ENCODE data around the gene A4GALT. TPM values are rescaled to one million over a fixed set of nuclear protein-coding genes. Genes with fewer than 3 reads are reported as not detected.

The A4GALT gene
- total and polyA plus RNA-seq, 5 experiments from 2014 or later: not detected

- H3K27me3 Mint-ChIP-seq: peaks cover 10 to 42% (median 18%) of the 10 kb centered on the region in 5 donors
- peaks cover 0 to under 1% (median 0%) of the 10 kb centered on the region in 9 donors for H3K9me3 Mint-ChIP-seq
- no peak for ATAC-seq
- no peak overlapping the region for H3K4me3 Mint-ChIP-seq
- H3K4me1 Mint-ChIP-seq: peaks cover 0 to under 1% (median under 1%) of the 10 kb centered on the region in 4 donors
- DNase-seq: no peak
- no peak overlapping the region for H3K27ac Mint-ChIP-seq
- H3K36me3 Mint-ChIP-seq: peaks cover 0 to 3% (median under 1%) of the 10 kb centered on the region in 3 donors
- POLR2A ChIA-PET: no interaction called here
These were observed 6.1 kb upstream of the A4GALT start for GRCh38 chr22:42726811-42727210.

GRCh38 chr22:42725606-42726355 lies 5.1 kb upstream of the A4GALT start:
- POLR2A ChIA-PET: no interaction called here
- H3K9me3 Mint-ChIP-seq: peaks cover 0 to 2% (median 0%) of the 10 kb centered on the region in 9 donors
- H3K36me3 Mint-ChIP-seq: peaks cover 0 to 7% (median 3%) of the 10 kb centered on the region in 3 donors
- no peak for ATAC-seq
- DNase-seq: no peak
- no peak overlapping the region for H3K4me3 Mint-ChIP-seq
- H3K4me1 Mint-ChIP-seq: peaks cover 6 to 10% (median 7%) of the 10 kb centered on the region in 4 donors
- H3K27me3 Mint-ChIP-seq: peaks cover 18 to 52% (median 27%) of the 10 kb centered on the region in 5 donors
- H3K27ac Mint-ChIP-seq: peak overlapping the region in 2 of 10 donors; percentile 4 to 20

DNA sequence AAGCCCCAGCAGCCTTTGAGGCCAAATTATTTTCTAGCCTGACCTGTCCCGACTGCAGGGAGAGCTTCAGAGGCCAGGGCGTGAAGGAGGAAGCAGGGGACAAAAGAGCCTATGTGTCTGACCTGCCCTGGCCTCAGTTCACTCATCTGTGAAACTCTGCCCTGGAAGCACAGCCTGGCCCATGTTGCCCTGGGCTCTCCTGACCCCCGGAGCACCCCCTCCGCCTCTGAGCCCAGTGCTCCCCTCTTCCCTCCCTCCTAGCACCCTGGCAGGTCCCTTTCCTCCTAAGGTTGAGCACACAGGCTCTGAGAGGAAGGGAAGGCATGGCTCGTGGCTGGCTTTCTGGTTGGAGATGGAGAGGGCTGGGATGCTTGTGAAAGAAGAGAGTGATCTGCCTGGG lies 3.4 kb upstream of the A4GALT start:
- DNase-seq: no peak
- Mint-ChIP-seq H3K4me3 (no peak overlapping the region), H3K27me3 (peaks cover 24 to 57% (median 34%) of the 10 kb centered on the region in 5 donors), H3K4me1 (peaks cover 8 to 20% (median 14%) of the 10 kb centered on the region in 4 donors), H3K9me3 (peaks cover 0 to 2% (median 0%) of the 10 kb centered on the region in 9 donors), H3K27ac (no peak overlapping the region), H3K36me3 (peaks cover 0 to 7% (median 3%) of the 10 kb centered on the region in 3 donors)
- ATAC-seq: no peak
- POLR2A ChIA-PET: no interaction called here

GRCh38 chr22:42721045-42721434 lies 370 bp upstream of the A4GALT start:
- peaks cover 0 to 2% (median 0%) of the 10 kb centered on the region in 9 donors for H3K9me3 Mint-ChIP-seq
- H3K36me3 Mint-ChIP-seq: peaks cover 0 to 7% (median 0%) of the 10 kb centered on the region in 3 donors
- peaks cover 44 to 74% (median 49%) of the 10 kb centered on the region in 5 donors for H3K27me3 Mint-ChIP-seq
- POLR2A ChIA-PET: no interaction called here
- ATAC-seq (no peak), DNase-seq (no peak)
- H3K27ac Mint-ChIP-seq: no peak overlapping the region
- peak overlapping the region; percentile 60 to 85 (median 77) for H3K4me3 Mint-ChIP-seq
- peaks cover 12 to 30% (median 19%) of the 10 kb centered on the region in 4 donors for H3K4me1 Mint-ChIP-seq

DNA sequence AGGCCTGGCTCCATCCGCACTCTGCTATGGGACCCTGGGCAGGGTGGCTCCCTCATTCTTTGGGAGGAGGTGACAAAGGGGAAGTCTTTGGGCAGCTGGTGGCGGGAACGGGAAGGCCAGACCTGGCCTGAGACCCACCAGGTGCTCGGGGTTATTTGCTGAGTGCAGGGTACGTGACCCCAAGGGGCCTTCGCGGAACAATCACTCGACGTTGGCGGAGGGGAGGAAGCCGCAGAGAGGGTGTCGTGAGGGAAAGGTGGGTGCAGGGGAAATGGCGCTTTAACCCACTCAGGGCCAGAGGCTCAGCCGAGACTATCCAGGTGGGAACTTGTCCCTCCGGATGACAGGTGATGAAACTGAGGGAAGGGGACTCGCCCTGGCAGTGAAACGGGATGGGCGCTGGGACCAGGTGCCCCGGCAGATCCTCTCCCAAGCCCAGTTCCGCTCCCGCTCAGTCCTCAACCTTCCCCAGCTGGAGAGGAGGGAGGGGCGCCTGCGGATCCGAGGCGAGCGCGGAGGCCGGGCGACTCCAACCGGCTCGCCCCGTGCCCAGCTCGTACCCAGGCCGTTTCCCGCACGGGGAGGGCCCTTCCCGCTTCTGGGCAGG lies 911 bp downstream of the A4GALT start:
- peak overlapping the region; percentile 54 to 85 (median 68) for H3K4me3 Mint-ChIP-seq
- peaks cover 39 to 75% (median 52%) of the 10 kb centered on the region in 5 donors for H3K27me3 Mint-ChIP-seq
- peaks cover 12 to 30% (median 19%) of the 10 kb centered on the region in 4 donors for H3K4me1 Mint-ChIP-seq
- H3K36me3 Mint-ChIP-seq: peaks cover 0 to 7% (median 0%) of the 10 kb centered on the region in 3 donors
- DNase-seq: no peak
- POLR2A ChIA-PET: no interaction called here
- H3K9me3 Mint-ChIP-seq: peaks cover 0 to 2% (median 0%) of the 10 kb centered on the region in 9 donors
- H3K27ac Mint-ChIP-seq: peak overlapping the region in 2 of 10 donors; percentile 18 to 59
- peak in 1 of 2 donors; percentile 14 for ATAC-seq

- H3K36me3 Mint-ChIP-seq: peaks cover 0 to 7% (median 0%) of the 10 kb centered on the region in 3 donors
- DNase-seq (no peak), ATAC-seq (no peak)
- POLR2A ChIA-PET: no interaction called here
- H3K4me3 Mint-ChIP-seq: peak overlapping the region; percentile 54 to 85 (median 70)
- peaks cover 0 to 3% (median 0%) of the 10 kb centered on the region in 9 donors for H3K9me3 Mint-ChIP-seq
- H3K4me1 Mint-ChIP-seq: peaks cover 12 to 30% (median 19%) of the 10 kb centered on the region in 4 donors
- no peak overlapping the region for H3K27ac Mint-ChIP-seq
- peaks cover 39 to 79% (median 57%) of the 10 kb centered on the region in 5 donors for H3K27me3 Mint-ChIP-seq
These were observed 1.5 kb downstream of the A4GALT start for GRCh38 chr22:42719133-42719532.

DNA sequence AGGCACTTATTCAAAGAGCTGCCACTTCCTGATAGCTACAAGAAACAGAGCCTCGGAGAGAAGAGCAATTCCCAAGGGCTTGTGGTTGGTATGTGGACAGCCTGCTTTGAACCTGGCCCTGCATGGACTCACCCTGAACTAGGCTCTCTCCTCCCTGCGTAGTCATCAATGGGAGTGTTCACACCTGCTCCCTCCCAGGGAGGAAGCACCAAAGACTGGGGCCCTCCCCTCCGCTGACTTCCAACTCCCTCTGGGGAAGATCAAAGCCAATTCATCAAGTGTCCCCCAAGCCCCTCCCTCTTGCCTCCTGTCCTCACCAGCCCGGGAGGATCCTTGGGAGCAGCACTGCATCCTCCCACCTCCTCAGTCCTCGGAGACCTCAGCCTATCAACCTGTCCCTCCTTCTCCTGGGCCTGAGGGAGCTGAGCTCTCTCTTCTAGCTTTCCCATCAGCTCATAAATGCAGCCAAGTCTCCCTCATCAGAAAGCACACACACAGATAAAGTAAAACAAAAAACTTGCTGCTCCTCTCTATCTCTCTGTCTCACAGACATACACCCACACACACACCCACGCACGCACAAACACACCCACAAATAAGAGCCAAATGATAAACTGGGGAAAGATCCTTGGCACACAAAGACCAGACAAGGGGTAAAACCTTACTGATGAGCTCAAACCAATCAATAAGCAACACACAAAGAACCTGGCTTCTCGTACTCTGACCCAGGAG lies 3.3 kb downstream of the A4GALT start:
- Mint-ChIP-seq H3K36me3 (peaks cover 0 to 7% (median 0%) of the 10 kb centered on the region in 3 donors), H3K27me3 (peaks cover 40 to 80% (median 55%) of the 10 kb centered on the region in 5 donors), H3K4me3 (no peak overlapping the region), H3K9me3 (peaks cover 0 to 3% (median 0%) of the 10 kb centered on the region in 9 donors), H3K27ac (no peak overlapping the region), H3K4me1 (peaks cover 12 to 30% (median 19%) of the 10 kb centered on the region in 4 donors)
- POLR2A ChIA-PET: no interaction called here
- ATAC-seq: no peak
- no peak for DNase-seq

DNA sequence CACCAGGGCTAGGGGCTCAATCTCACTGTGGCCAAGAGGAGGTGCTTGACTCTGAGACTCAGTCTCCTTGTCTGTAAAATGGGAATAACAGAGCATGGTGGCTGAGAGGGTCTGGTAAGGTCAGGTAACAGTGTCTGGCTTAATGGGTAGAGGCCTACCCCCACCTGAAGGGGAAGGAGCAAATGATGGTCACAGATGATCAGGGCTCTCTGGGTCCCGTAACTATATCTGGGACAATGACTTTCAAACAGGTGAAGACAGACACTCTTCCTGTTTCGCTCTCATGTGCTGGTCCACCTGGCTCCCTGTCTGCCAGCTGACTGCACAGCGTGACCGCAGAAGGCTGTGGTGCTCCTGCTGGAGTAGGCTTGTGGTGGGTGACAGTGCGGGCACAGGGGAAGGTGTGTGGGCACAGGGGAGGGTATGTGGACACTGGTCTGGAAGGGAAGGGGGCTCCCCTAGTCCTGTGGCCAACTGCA lies 4.0 kb downstream of the A4GALT start:
- Mint-ChIP-seq H3K36me3 (peaks cover 0 to 5% (median 0%) of the 10 kb centered on the region in 3 donors), H3K4me3 (no peak overlapping the region), H3K27ac (peak overlapping the region in 1 of 10 donors; percentile 19), H3K4me1 (peaks cover 11 to 29% (median 18%) of the 10 kb centered on the region in 4 donors), H3K27me3 (peaks cover 37 to 80% (median 57%) of the 10 kb centered on the region in 5 donors), H3K9me3 (peaks cover 0 to 2% (median 0%) of the 10 kb centered on the region in 9 donors)
- DNase-seq (no peak), ATAC-seq (peak in 1 of 2 donors; percentile 25)
- POLR2A ChIA-PET: no interaction called here

DNA sequence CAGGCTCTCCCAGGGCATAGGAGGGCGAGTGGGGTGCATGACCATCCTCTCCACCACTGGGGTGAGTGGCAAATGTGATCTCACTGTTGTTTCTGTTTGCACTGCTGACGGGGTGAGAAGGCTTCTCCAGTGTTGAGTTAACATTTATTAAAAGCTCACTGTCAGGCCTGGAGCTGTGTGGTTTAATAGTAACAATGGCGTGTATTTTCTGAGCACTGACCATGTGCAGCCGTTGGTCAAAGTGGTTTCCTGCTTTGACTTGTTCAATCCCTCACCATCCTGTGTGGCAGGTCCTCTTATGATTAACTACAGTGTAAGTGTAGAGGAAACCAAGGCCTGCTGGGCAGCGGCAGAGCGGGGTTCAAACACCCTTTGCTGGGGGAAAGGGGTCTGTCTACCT lies 4.4 kb downstream of the A4GALT start:
- POLR2A ChIA-PET: no interaction called here
- H3K27me3 Mint-ChIP-seq: peaks cover 32 to 80% (median 53%) of the 10 kb centered on the region in 5 donors
- DNase-seq (no peak), ATAC-seq (no peak)
- H3K4me3 Mint-ChIP-seq: no peak overlapping the region
- H3K27ac Mint-ChIP-seq: no peak overlapping the region
- peaks cover 0 to 2% (median 0%) of the 10 kb centered on the region in 9 donors for H3K9me3 Mint-ChIP-seq
- peaks cover 0 to 2% (median 0%) of the 10 kb centered on the region in 3 donors for H3K36me3 Mint-ChIP-seq
- H3K4me1 Mint-ChIP-seq: peaks cover 8 to 26% (median 14%) of the 10 kb centered on the region in 4 donors

GRCh38 chr22:42714768-42715390 lies 5.8 kb downstream of the A4GALT start:
- peaks cover 0 to 4% (median 1%) of the 10 kb centered on the region in 3 donors for H3K36me3 Mint-ChIP-seq
- no peak overlapping the region for H3K4me3 Mint-ChIP-seq
- no peak overlapping the region for H3K27ac Mint-ChIP-seq
- H3K9me3 Mint-ChIP-seq: peaks cover 0 to 11% (median 3%) of the 10 kb centered on the region in 9 donors
- ATAC-seq (no peak), DNase-seq (no peak)
- POLR2A ChIA-PET: no interaction called here
- peaks cover 32 to 78% (median 54%) of the 10 kb centered on the region in 5 donors for H3K27me3 Mint-ChIP-seq
- peaks cover 5 to 23% (median 10%) of the 10 kb centered on the region in 4 donors for H3K4me1 Mint-ChIP-seq

DNA sequence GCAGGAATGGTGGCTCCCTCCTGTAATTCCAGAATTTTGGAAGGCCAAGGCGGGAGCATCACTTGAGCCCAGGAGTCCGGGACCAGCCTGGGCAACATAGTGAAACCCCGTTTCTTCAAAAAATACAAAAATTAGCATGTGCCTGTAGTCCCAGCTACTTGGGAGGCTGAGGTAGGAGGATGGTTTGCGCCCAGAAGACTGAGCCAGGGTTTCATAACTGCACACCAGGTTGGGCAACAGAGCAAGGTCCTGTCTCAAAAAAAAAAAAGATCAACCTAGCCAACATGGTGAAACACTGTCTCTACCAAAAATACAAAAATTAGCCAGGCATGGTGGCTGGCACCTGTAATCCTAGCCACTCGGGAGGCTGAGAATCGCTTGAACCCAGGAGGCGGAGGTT lies 6.4 kb downstream of the A4GALT start:
- Mint-ChIP-seq H3K36me3 (peaks cover 0 to 7% (median 5%) of the 10 kb centered on the region in 3 donors), H3K4me1 (peaks cover 3 to 18% (median 5%) of the 10 kb centered on the region in 4 donors), H3K4me3 (no peak overlapping the region), H3K27me3 (peaks cover 28 to 72% (median 49%) of the 10 kb centered on the region in 5 donors), H3K27ac (no peak overlapping the region), H3K9me3 (peaks cover 0 to 17% (median 7%) of the 10 kb centered on the region in 9 donors)
- DNase-seq (no peak), ATAC-seq (no peak)
- POLR2A ChIA-PET: no interaction called here

Data from naive thymus-derived CD8-positive, alpha-beta T cell (primary cell).